ENCODE results near the gene SPA17.

The SPA17 gene

GRCh38 chr11:124673333-124674167 is at the start of gene SPA17, which contains the start of gene SIAE:
Gene SPA17 (plus strand): TSS chr11:124673904. CDS start chr11:124675265, 1,361 bp downstream.
Gene SIAE (minus strand): TSS chr11:124673739. CDS start chr11:124673708, 31 bp downstream.
- DNase-seq = peak; percentile 94

GRCh38 chr11:124625504-124626168 is 48.1 kb upstream of the SPA17 start:
- DNase-seq = no peak

GRCh38 chr11:124627546-124627945 is 46.2 kb upstream of the SPA17 start:
- no peak for DNase-seq

- no peak for DNase-seq
Observed at GRCh38 chr11:124629961-124630360, 43.7 kb upstream of the SPA17 start.

- DNase-seq = peak; percentile 4
Observed at GRCh38 chr11:124633355-124633754, 40.3 kb upstream of the SPA17 start.

GRCh38 chr11:124635932-124636331 is 37.8 kb upstream of the SPA17 start:
- DNase-seq = no peak

- no peak for DNase-seq
Observed at GRCh38 chr11:124638500-124638899, 35.2 kb upstream of the SPA17 start.

- DNase-seq = no peak
Observed at GRCh38 chr11:124639186-124639585, 34.5 kb upstream of the SPA17 start.

- DNase-seq = no peak
Observed at GRCh38 chr11:124640666-124641065, 33.0 kb upstream of the SPA17 start.

- DNase-seq = no peak
Observed at GRCh38 chr11:124642628-124643027, 31.1 kb upstream of the SPA17 start.

GRCh38 chr11:124643042-124643604 is 30.6 kb upstream of the SPA17 start:
- no peak for DNase-seq

- DNase-seq = peak; percentile 31
Observed at GRCh38 chr11:124643605-124644425, 29.9 kb upstream of the SPA17 start.

GRCh38 chr11:124644426-124645280 is 29.1 kb upstream of the SPA17 start:
- DNase-seq = peak; percentile 51

- DNase-seq = no peak
Observed at GRCh38 chr11:124646148-124646547, 27.6 kb upstream of the SPA17 start.

- no peak for DNase-seq
Observed at GRCh38 chr11:124648610-124649009, 25.1 kb upstream of the SPA17 start.

- DNase-seq = no peak
Observed at GRCh38 chr11:124656774-124657630, 16.7 kb upstream of the SPA17 start.

GRCh38 chr11:124657904-124658303 is 15.8 kb upstream of the SPA17 start:
- DNase-seq = no peak

- DNase-seq = no peak
Observed at GRCh38 chr11:124658501-124658900, 15.2 kb upstream of the SPA17 start.

GRCh38 chr11:124658986-124659385 is 14.7 kb upstream of the SPA17 start:
- no peak for DNase-seq

GRCh38 chr11:124661553-124661952 is 12.2 kb upstream of the SPA17 start:
- DNase-seq = no peak

- DNase-seq = no peak
Observed at GRCh38 chr11:124662106-124662505, 11.6 kb upstream of the SPA17 start.
